OCI-LY7 (cell line): ENCODE results near the gene DLG3. TPM values are rescaled to one million over a fixed set of nuclear protein-coding genes. Genes with fewer than 3 reads are reported as not detected.

ENCODE experiments used
- BruUV-seq: library from RNA; stranded (reverse); fragments of 400-500 nt; replicated peaks from 2 replicates; lab custom pipeline; 2021; lab: Mats Ljungman, UMichigan
- CTCF ChIA-PET: fragments of 300-600 bp; sonication (Branson Sonifier 250); formaldehyde crosslinking; loops from one replicate; lab custom pipeline; 2022; ENCODE audit warnings: antibody characterized with exemption; ENCODE audit not compliant: unreplicated experiment; lab: Charles Lee
- POLR2A ChIA-PET: fragments of 300-600 bp; sonication (Branson Sonifier 250); formaldehyde crosslinking; loops from one replicate; lab custom pipeline; 2022; ENCODE audit warnings: antibody characterized with exemption; lab: Charles Lee
- DNase-seq: peaks from one replicate; pipeline ENCODE4 v3.0.0-alpha.2; 2015; ENCODE audit warnings: low spot score
- H2AFZ ChIP-seq: fragments of 200-600 bp; sonication (generic), shearing (Covaris generic); 2 replicates; pipeline ENCODE4 v1.6.1; 2014; ENCODE audit warnings: mild to moderate bottlenecking, antibody characterized with exemption, low read length, moderate library complexity
- H3K27ac ChIP-seq: fragments of 200-600 bp; sonication (generic); 2 replicates; pipeline ENCODE4 v1.5.1; 2014; ENCODE audit warnings: mixed run types, low read depth, mild to moderate bottlenecking, moderate library complexity, low read length, inconsistent platforms; ENCODE audit not compliant: poor library complexity, severe bottlenecking
- H3K36me3 ChIP-seq: fragments of 200-600 bp; sonication (generic); 2 replicates; pipeline ENCODE4 v1.6.1; 2014; ENCODE audit warnings: mild to moderate bottlenecking, antibody characterized with exemption, low read length, moderate library complexity, mixed read lengths; ENCODE audit not compliant: insufficient read depth
- H3K4me1 ChIP-seq: fragments of 200-600 bp; sonication (generic); 2 replicates; pipeline ENCODE4 v1.5.1; 2014; ENCODE audit warnings: mild to moderate bottlenecking, low read length; ENCODE audit not compliant: insufficient read depth, poor library complexity, severe bottlenecking
- H3K4me2 ChIP-seq: fragments of 200-600 bp; sonication (generic); 2 replicates; pipeline ENCODE4 v1.6.1; 2014; ENCODE audit warnings: mild to moderate bottlenecking, low read length
- H3K4me3 ChIP-seq: fragments of 200-600 bp; sonication (generic); 2 replicates; pipeline ENCODE4 v1.5.1; 2014; ENCODE audit warnings: mild to moderate bottlenecking, low read depth, low read length; ENCODE audit not compliant: poor library complexity, severe bottlenecking
- H3K79me2 ChIP-seq: fragments of 200-600 bp; sonication (generic); 2 replicates; pipeline ENCODE4 v1.6.1; 2016; ENCODE audit warnings: low read depth, mild to moderate bottlenecking, low read length, moderate library complexity, mixed read lengths; ENCODE audit not compliant: insufficient read depth
- H3K9me2 ChIP-seq: fragments of 200-600 bp; sonication (generic); 2 replicates; pipeline ENCODE4 v1.6.1; 2016; ENCODE audit warnings: mild to moderate bottlenecking, low read length, mixed read lengths; ENCODE audit not compliant: insufficient read depth
- H3K9me3 ChIP-seq: fragments of 200-600 bp; sonication (generic); 2 replicates; pipeline ENCODE4 v1.6.1; 2014; ENCODE audit warnings: mild to moderate bottlenecking, mixed run types, low read length, mixed read lengths
- H4K20me1 ChIP-seq: fragments of 200-600 bp; sonication (generic); 2 replicates; pipeline ENCODE4 v1.6.1; 2014; ENCODE audit warnings: mild to moderate bottlenecking, antibody characterized with exemption, low read length, moderate library complexity, mixed read lengths; ENCODE audit not compliant: insufficient read depth
- EZH2phosphoT487 ChIP-seq: fragments of 200-600 bp; sonication (generic); IDR thresholded peaks from 2 replicates; pipeline ENCODE4 v1.6.1; 2018; ENCODE audit warnings: low read depth, borderline replicate concordance, mild to moderate bottlenecking, mixed run types, antibody characterized with exemption, low read length, moderate library complexity, mixed read lengths
- intact Hi-C: fragments of 100-400 bp; cut with micrococcal nuclease; formaldehyde crosslinking; loops from one replicate; pipeline ENCODE4 v1.10.0; 2022; ENCODE audit not compliant: unreplicated experiment
- total RNA-seq, 2 experiments: library from RNA; depleted of rRNA in 1 of 2; stranded (reverse); fragments of >200 nt in 1 of 2; shearing (Covaris generic) in 1 of 2; gene quantifications; 2 replicates each; pipeline ENCODE4 v1.2.3, GENCODE V29; 2014 to 2022
- TF ChIP-seq, protein P1 (sequence below): fragments of 200-600 bp; sonication (generic); conservative IDR thresholded peaks from 2 replicates; pipeline ENCODE4 v1.5.1; 2014; ENCODE audit warnings: mild to moderate bottlenecking, antibody characterized with exemption, low read length, moderate library complexity, mixed read lengths

Gene DLG3
- total RNA-seq, 2 experiments from 2014 or later = 0.06 TPM; not detected in 1

DNA sequence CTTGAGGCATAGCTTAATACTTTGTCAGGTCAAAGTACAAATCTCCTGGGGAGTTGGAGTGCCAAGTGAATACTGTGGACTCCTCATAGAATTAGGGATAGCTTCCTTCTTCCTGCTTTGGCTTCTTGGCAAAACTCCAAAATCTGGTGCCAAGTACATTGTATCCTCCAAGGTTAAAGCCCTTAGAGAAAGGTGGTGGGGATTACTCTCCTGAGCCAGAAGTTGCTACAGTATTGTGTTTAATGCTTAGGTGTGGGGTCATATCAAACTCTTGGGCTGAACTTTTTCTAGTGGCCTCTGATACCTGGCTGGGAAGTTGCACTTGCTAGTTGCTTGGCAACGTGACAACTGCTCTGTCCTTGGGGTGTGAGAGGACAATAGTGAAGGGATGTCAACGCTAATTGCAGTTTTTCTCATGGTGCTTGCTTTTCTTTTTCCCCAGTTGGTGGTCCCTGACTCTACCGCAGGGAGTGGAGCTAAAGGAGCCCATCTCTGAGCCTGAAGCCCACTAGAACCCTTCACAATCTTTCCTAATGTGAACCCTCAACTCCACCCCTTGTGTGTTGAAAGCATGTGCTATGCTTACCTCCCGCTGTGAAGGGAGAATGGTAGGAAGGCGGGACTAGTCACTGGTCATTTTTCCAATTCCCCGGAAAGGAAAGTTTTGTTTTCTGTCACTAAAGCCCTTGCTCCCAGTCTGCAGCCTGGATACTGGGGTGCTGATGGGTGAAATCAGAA, 35.5 kb downstream of the DLG3 start:
- BruUV-seq = no TSS peak
- DNase-seq = no peak
- Histone ChIP-seq H3K4me2 (no peak overlapping the region), H3K9me2 (no peaks in the 10 kb centered on the region), H3K9me3 (no peaks in the 10 kb centered on the region), H3K4me3 (no peak overlapping the region), H3K79me2 (no peaks in the 10 kb centered on the region), H2AFZ (no peak overlapping the region), H3K4me1 (no peaks in the 10 kb centered on the region), H3K27ac (no peak overlapping the region), H3K36me3 (no peaks in the 10 kb centered on the region), H4K20me1 (no peaks in the 10 kb centered on the region)
- intact Hi-C loops = no loop called here
- TF ChIP-seq, protein P1, sequence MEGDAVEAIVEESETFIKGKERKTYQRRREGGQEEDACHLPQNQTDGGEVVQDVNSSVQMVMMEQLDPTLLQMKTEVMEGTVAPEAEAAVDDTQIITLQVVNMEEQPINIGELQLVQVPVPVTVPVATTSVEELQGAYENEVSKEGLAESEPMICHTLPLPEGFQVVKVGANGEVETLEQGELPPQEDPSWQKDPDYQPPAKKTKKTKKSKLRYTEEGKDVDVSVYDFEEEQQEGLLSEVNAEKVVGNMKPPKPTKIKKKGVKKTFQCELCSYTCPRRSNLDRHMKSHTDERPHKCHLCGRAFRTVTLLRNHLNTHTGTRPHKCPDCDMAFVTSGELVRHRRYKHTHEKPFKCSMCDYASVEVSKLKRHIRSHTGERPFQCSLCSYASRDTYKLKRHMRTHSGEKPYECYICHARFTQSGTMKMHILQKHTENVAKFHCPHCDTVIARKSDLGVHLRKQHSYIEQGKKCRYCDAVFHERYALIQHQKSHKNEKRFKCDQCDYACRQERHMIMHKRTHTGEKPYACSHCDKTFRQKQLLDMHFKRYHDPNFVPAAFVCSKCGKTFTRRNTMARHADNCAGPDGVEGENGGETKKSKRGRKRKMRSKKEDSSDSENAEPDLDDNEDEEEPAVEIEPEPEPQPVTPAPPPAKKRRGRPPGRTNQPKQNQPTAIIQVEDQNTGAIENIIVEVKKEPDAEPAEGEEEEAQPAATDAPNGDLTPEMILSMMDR = no peak
- no peak for TF ChIP-seq EZH2phosphoT487
- CTCF ChIA-PET = no interaction called here
- POLR2A ChIA-PET = no interaction called here

DNA sequence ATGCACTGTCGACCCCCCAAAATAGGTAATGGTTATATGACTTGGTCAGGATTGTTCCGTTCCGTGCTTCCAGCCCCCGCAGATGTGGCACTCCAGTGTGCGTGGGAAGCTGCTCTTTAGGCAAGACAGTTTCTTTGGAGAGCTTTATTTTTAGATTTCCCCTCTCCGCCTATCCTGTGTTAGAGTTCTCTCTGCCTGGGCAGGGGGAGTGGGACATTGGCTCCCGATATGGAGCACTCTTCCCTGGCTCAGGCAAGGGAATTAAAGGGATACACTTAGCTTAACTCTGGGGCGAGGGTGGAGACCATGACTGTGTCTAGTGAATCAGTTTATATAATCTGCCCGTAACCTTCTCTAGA, 36.0 kb downstream of the DLG3 start:
- ChIA-PET POLR2A (interaction anchor here (1.0 kb wide), 1 partner anchor 18 kb away, joined by 5 read pairs; no protein-coding TSS in a partner anchor), CTCF (no interaction called here)
- Histone ChIP-seq H3K27ac (no peak overlapping the region), H3K9me2 (no peaks in the 10 kb centered on the region), H3K9me3 (no peaks in the 10 kb centered on the region), H3K4me1 (no peaks in the 10 kb centered on the region), H3K4me3 (no peak overlapping the region), H3K79me2 (no peaks in the 10 kb centered on the region), H4K20me1 (no peaks in the 10 kb centered on the region), H3K4me2 (no peak overlapping the region), H2AFZ (no peak overlapping the region), H3K36me3 (no peaks in the 10 kb centered on the region)
- no peak for DNase-seq
- intact Hi-C loops = no loop called here
- BruUV-seq = no TSS peak
- TF ChIP-seq, protein P1 = no peak
- no peak for TF ChIP-seq EZH2phosphoT487

DNA sequence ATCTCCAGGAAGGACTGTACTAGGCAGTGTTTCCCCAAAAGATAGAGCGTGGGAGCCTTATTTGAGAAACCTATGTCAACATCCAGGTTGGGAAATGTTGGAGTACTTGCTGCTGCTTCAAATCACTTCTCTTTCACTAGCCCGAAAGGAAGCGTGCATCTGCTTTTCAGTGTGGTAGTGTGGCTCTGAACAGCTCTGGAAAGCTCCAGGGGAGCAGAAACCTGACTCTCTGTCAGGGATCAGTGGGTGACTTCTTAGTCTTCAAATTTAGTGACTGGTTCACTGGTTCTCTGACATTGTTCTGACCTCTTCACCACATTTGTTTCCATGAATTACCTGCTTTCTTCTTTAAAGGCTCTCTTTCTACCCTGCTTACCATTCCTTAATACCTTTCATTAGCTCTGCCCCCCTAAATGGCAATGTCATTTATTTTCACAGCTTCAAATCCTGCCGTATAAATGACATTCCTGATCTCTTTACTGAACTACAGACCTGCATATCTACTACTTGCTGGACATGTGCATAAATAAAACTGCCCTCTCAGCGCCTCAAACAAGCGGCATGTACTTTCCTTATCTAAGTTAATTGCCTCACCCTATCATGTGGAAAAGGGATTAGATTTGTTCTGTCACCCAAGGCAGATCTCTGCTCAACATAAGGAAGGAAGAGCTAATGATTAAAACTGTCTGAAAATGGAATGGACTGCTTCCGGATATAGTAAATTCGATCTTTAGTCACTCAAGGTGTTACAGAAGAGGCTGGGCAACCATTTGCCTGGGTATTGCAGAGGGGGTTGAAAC, 37.0 kb downstream of the DLG3 start:
- Histone ChIP-seq H3K9me3 (no peaks in the 10 kb centered on the region), H3K4me2 (no peak overlapping the region), H3K27ac (no peak overlapping the region), H3K79me2 (no peaks in the 10 kb centered on the region), H4K20me1 (no peaks in the 10 kb centered on the region), H3K9me2 (no peaks in the 10 kb centered on the region), H3K4me3 (no peak overlapping the region), H3K4me1 (no peaks in the 10 kb centered on the region), H2AFZ (no peak overlapping the region), H3K36me3 (no peaks in the 10 kb centered on the region)
- intact Hi-C loops = no loop called here
- no peak for DNase-seq
- no TSS peak for BruUV-seq
- ChIA-PET POLR2A (interaction anchor here (0.6 to 1.0 kb wide), 4 partner anchors 19 to 1099 kb away, joined by 3 to 5 read pairs (median 4); no protein-coding TSS in a partner anchor), CTCF (no interaction called here)
- TF ChIP-seq EZH2phosphoT487 = no peak
- TF ChIP-seq, protein P1 = no peak
